ENCODE data around the gene YPEL3. TPM values are rescaled to one million over a fixed set of nuclear protein-coding genes. Genes with fewer than 3 reads are reported as not detected.

The YPEL3 gene
- total RNA-seq, 1 donor from 2014 or later, result 61.5 TPM

DNA sequence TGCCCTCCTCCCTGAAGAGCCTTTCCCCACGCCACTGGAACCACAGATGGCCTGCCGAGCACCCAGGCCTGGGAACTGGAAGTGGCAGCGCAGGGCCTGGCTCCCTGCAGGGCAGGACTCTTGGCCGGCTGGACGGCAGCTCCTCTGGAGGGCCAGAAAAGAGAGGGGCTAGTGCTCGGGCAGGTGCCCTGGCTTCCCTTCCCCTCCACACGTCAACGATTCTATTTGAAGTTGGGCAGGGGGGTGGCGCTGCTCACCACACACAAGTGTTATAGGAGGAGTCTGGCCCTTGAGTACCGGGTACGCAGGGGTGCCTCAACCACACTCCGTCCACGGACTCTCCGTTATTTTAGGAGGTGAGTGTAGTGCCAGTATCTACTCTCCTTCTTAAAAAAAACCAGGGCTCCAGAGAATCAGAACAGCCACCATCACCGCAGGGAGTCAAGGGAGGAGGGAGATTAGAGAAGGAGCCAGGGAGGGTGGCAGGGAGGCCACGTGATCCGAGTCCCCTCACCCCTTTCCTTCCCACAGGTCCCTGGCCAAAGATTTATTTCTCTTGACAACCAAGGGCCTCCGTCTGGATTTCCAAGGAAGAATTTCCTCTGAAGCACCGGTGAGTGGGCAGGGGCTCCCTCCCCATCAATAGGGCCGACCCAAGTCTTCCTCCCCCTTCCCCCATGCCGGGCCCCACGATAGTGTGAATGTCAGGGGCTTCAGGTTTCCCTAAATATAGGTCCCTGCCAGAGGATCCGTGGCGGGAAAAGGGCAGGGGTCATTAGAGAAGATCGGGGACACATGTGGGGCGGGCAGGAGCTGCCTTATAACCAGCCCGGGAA lies 31.9 kb downstream of the YPEL3 start:
- intact Hi-C loops (cut with DNase I), result loop anchor here (2.0 kb wide), 1 partner anchor 59 kb away; the partner anchor contains the start of gene MAPK3
- DNase-seq (ENCODE audit: missing footprints) (peak; percentile 87), ATAC-seq (peak; percentile 62)

DNA sequence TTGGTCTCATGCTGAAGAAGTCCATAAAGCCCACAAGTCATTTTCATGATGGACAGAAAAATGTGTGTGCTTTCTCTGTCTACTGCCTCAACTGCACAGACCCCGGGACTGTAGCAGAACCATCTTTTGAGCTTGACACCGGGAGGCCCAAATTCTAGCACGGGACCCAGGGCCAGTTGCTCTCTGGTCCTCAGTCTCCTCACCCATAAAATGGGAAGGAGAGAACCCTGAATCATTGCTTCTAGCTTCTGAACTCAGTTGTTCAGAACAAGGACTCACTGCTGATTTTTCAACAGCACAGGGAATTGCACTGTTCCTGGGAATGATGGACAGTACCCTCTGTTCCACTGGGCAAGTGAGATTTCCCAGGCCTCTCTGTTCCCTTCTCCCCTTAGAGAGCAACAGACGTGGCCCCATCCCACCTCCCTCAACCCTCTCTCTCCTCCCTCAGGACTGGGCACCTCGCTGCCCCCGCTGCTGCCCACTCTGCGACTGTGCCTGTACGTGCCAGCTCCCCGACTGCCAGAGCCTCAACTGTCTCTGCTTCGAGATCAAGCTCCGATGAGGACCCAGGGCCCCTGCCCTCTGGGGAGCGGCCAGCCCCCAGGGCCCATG lies 32.6 kb downstream of the YPEL3 start:
- ATAC-seq (no peak), DNase-seq (ENCODE audit: missing footprints) (no peak)
- intact Hi-C loops (cut with DNase I), result no loop called here

DNA sequence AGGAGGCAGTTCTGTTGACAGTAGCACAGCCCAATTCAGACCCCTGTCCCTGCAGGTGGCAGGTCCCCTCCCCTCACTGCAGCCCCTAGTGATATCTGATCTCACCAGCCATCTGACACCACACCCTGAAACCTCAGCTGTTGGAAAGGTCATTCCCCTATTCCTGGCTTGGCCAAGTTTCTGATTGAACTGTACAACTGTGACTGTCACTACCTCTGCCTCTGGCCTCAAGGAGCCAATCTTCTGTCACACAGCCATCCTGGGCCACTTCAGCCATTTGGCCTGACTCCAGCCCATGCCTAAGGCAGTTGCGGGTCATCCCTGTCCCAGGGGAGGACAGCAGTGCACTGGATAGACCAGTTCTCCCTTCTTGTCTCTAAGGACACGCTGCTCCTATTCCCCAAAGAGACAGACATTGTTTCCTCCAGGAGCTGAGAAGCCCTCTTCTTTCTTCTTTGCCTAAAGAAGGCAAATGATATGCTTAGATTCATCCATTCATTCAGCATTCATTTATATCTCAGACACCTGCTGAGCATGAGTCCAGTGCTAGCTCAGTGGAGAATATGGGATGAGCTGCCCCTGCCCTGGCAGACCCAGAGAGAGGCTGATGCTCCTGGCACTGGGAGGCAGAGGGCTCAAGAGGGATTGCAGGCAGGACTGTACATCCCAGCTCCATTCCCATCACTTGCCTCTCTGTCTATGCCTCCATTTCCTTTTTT lies 35.0 kb downstream of the YPEL3 start:
- intact Hi-C loops (cut with DNase I), result no loop called here
- DNase-seq (ENCODE audit: missing footprints) (no peak), ATAC-seq (no peak)

DNA sequence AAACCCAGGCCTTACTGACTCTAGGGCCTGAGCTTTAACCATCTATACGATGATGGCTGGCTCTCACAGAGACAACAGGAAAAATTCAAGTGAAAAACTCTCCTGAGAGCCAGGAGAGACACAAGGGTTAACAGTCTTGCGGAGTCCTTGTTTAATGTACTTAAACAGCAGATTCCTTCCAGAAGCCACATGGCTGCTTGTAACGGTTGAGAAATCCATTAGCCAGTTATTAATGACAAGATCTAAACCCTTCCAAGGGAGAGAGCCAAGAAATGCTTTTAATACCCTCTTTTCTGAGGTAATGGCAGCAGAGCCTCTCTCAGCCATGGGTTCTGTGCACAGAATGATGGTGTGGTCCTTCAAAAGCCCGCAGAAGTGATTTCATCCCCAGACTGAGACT lies 35.7 kb downstream of the YPEL3 start:
- DNase-seq (ENCODE audit: missing footprints), result no peak
- no peak for ATAC-seq
- intact Hi-C loops (cut with DNase I), result no loop called here

DNA sequence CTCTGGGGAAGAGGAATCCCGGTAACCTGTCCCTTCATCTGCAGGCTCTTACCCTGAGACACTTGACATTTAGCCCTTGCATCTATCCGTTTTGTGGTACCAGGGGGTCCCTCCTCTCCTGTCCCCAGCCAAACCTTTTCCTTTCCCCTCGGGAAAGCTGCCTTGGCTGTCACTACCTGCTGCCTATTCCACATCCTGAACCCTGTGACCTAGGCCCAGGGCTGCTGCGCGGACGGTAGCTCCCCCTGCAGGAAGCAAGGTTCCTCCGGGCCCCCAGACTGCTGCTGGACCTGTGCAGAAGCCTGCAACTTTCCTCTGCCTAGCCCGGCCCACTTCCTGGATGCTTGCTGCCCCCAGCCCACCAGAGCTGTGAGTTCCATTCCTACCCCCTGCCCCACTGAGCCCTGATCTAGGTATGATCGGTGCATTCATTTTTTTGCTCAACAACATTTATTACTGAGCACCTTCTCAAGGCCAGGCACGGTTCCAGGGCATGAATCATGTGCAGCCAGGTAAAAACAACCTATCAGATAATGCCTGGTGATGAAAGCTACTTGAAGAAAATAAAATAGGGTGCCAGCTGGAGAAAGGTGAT lies 41.0 kb downstream of the YPEL3 start:
- intact Hi-C loops (cut with DNase I), result no loop called here

DNA sequence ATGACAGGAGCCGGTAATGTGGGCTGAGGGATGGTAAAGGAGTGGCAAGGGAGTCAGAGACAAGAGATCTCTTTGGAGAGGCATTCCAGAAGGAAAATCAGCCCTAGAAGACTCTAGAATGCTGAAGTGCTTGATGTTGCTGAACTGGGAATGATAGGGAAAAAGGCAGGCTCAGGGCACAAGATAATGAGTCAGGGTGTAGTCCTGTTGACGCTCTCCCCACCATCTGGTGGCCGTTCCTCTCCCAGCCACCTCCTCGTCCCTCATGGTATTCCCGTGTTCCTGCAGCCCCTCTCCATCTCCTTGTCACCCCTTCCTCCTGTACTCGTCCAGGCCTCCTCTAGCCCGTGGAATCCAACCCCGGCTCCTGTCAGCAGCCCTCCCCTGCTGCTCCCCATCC lies 41.6 kb downstream of the YPEL3 start:
- ATAC-seq, result no peak
- intact Hi-C loops (cut with DNase I), result no loop called here

More for the DNA sequence above, 41.0 kb downstream of the YPEL3 start:
- no peak for DNase-seq (ENCODE audit: missing footprints)
- ATAC-seq, result no peak

DNA sequence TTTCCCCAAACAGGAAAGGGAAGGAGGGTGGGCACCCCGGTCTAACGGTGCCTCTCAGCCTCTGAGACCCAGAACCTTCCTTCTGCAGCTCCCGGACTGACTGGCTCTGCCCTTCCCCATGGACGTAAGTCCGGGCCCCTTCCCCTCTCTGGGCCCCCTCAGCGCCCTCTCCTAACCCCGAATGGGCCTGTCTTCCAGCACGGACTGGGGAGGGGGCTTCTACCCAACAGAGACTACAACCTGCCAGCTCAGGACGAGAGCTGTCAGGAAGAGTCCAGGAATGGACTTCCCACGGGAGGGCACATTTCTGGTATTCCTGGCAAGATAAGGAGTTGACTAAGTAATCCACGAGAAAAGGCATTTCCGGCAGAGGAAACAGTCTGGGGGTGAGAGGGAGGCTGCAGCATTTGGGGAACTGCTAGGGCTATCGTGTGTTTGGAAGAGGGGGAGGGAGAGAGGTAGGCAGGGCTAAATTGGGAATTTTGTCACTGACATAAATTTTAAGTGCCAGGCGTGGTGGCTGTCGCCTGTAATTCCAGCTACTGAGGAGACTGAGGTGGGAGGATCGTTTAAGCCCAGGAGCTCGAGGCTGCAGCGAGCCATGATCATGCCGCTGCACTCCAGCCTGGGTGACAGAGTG lies 42.5 kb downstream of the YPEL3 start:
- intact Hi-C loops (cut with DNase I), result no loop called here
- DNase-seq (ENCODE audit: missing footprints), result no peak
- peak; percentile 23 for ATAC-seq

More for the DNA sequence above, 41.6 kb downstream of the YPEL3 start:
- DNase-seq (ENCODE audit: missing footprints), result no peak

DNA sequence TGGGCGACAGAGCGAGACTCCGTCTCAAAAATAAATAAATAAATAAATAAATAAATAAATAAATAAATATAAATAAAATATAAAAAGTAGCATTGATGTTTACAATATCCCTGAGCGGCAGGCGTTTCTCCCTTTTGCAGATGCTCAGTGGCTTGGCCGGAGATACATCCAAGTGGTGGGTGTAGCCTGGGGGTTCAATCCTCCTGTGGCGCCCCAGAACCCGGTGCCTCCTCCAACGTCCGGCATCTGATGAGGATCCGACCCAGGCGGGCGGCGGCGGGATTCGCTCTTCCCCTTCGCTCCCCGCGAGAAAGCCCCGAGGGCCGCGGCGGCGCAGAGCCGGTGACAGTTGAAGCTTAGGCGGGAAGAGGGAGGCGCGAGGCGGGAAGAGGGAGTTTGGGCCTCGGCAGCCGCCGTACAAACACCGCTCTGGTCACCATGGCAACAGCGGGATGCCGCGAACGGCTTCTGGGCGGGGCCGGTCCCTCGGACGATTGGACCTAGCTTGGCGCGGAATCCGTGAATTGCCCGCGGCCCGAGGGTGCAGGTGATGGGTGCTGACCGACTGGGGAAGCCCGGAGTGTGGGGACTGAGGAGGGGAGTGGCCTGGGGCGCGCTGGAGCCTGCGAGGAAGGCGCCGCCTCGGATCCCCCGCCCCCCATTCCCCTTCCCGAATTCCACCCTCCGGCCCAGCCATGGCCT lies 43.2 kb downstream of the YPEL3 start:
- DNase-seq (ENCODE audit: missing footprints) (peak; percentile 96), ATAC-seq (peak; percentile 95)
- intact Hi-C loops (cut with DNase I), result no loop called here

DNA sequence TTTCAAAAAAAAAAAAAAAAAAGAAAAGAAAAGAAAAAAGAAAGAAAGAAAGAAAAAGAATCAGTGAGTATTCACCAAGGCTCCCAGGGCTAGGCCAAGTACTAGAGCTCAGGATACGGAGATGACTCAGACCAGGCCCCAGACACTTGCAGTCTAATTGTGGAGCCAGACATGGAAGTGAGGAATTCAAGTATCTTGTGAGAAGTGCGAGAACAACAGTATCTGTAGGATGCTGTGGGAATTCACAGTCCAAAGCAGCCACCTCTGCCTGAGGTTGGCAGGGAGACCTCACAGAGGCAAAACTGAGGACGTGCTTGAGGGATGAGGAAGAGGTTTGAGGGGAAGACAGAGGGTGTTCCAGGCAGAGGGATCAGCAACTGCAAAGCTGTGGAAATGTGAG lies 44.5 kb downstream of the YPEL3 start:
- ATAC-seq, result no peak
- intact Hi-C loops (cut with DNase I), result no loop called here
- no peak for DNase-seq (ENCODE audit: missing footprints)

DNA sequence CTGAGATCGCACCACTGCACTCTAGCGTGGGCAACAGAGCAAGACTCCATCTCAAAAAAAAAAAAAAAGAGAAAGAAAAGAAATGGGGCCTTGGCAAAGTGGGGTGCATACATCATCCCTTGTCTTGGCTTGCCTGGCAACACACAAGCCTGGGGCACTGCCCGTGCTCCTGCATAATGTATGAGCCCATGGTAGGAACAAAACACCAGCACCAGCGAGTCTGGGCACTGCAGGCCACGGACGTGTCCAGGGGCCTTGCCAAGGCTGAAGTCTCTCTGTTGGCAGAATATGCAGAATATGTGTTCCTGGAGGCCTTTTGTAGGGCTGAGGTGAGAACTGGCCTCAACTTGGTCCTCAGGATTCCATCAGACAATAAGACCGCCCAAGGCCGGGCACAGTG lies 46.1 kb downstream of the YPEL3 start:
- ATAC-seq (no peak), DNase-seq (ENCODE audit: missing footprints) (no peak)
- intact Hi-C loops (cut with DNase I), result no loop called here

DNA sequence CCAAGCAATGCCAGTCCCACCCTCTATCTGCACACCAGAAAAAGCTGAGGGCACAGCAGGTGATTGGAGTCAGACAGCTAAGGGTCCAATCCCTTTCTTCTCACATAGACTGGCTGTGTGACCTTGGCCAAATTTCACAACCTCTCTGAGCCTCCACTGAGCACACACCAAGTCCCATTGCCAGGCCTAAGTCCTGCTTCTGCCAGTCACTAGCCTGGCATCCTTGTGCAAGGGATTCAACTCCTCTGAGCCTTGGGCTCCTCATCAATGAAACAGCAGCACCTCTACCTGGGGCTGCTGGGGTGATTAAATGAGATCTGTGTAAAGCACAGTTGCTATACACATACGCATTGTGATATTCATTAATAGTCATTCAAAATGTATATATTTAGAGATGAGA lies 49.4 kb downstream of the YPEL3 start:
- intact Hi-C loops (cut with DNase I), result no loop called here
- DNase-seq (ENCODE audit: missing footprints), result no peak
- no peak for ATAC-seq

DNA sequence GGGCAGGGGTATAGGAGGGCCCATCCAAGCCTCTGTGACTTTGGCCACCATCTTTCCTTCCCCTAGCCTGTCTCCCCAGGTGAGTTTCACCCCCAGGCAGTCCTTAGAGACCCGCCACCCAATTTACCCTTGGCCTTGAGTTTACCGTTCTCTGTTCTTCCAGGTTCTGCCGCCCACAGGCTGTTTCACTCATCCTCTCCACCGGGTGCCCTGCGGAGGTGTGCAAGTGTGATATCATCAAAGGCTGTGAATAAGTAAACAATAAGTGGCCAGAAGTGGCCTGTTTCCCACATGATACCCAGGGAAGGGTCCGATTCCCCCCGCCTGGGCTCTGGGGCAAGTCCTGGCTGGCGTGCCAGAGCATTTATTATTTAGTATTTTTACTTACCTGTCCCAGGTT lies 49.8 kb downstream of the YPEL3 start:
- ATAC-seq (no peak), DNase-seq (ENCODE audit: missing footprints) (no peak)
- intact Hi-C loops (cut with DNase I), result no loop called here

Other genes with a start within 250 kb of the YPEL3 start
- gene CDIPT, start 233.0 kb downstream of the YPEL3 start, total RNA-seq, result 65.8 TPM
- 0.43 TPM for gene SEZ6L2, start 196.7 kb downstream of the YPEL3 start, total RNA-seq
- 0.19 TPM for gene ASPHD1, start 195.7 kb downstream of the YPEL3 start, total RNA-seq
- 8.0 TPM for gene KCTD13, start 170.0 kb downstream of the YPEL3 start, total RNA-seq
- 74.4 TPM for gene TMEM219, start 134.1 kb downstream of the YPEL3 start, total RNA-seq
- 32.7 TPM for gene TAOK2, start 122.3 kb downstream of the YPEL3 start, total RNA-seq
- gene HIRIP3, start 100.6 kb downstream of the YPEL3 start, total RNA-seq, result 20.2 TPM
- 32.4 TPM for gene INO80E, start 100.0 kb downstream of the YPEL3 start, total RNA-seq
- 0.35 TPM for gene DOC2A, start 85.2 kb downstream of the YPEL3 start, total RNA-seq
- not detected for gene C16orf92, start 73.0 kb downstream of the YPEL3 start, total RNA-seq
- not detected for gene TLCD3B, start 64.9 kb downstream of the YPEL3 start, total RNA-seq
- 4,126 TPM for gene ALDOA, start 30.5 kb downstream of the YPEL3 start, total RNA-seq
- 37.8 TPM for gene PPP4C, start 20.2 kb downstream of the YPEL3 start, total RNA-seq
- 0.51 TPM for gene TBX6, start 4.3 kb downstream of the YPEL3 start, total RNA-seq
- gene GDPD3, start 17.3 kb upstream of the YPEL3 start, total RNA-seq, result 2.2 TPM
- gene MAPK3, start 27.0 kb upstream of the YPEL3 start, total RNA-seq, result 46.0 TPM
- 15.8 TPM for gene CORO1A, start 87.4 kb upstream of the YPEL3 start, total RNA-seq
- gene BOLA2B, start 97.5 kb upstream of the YPEL3 start, total RNA-seq, result 49.7 TPM
- gene SLX1A, start 97.7 kb upstream of the YPEL3 start, total RNA-seq, result 7.4 TPM
- gene SULT1A3, start 103.0 kb upstream of the YPEL3 start, total RNA-seq, result 10.3 TPM
- 4.5 TPM for gene NPIPB13, start 152.3 kb upstream of the YPEL3 start, total RNA-seq